GM12873 (cell line): ENCODE measurements around the gene A4GNT.

Experiments used
- TF ChIP-seq, protein P1 (sequence below): IDR thresholded peaks from 2 replicates; pipeline ENCODE4 v1.5.1; 2012; ENCODE audit warnings: low read depth, mild to moderate bottlenecking, moderate library complexity, low read length, control low read depth; ENCODE audit not compliant: insufficient read depth; ENCODE audit errors: missing control alignments

Gene A4GNT

DNA sequence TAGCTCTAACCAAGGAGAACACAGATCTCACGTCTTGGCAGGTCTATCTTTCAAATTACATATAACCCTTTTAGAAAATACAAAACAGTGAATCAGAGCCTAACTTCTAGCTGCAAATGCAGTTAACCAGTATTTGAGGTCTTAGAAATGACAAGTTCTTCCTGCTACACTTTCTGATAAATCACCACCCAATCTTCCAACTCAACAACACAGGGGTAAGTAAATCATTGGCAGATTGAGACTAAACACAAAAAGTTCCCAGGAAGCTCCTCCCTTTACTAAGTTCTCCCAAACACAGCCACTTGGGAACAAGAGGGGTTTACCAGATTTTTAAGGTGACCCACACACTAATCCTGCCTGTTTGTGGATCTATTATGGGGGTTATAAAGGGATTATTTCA, at the start of gene A4GNT:
A4GNT (minus strand) TSS at position 152 of the 400 bp plus-strand sequence. CDS start 1,134 bp downstream, outside the sequence.
- TF ChIP-seq, protein P1, sequence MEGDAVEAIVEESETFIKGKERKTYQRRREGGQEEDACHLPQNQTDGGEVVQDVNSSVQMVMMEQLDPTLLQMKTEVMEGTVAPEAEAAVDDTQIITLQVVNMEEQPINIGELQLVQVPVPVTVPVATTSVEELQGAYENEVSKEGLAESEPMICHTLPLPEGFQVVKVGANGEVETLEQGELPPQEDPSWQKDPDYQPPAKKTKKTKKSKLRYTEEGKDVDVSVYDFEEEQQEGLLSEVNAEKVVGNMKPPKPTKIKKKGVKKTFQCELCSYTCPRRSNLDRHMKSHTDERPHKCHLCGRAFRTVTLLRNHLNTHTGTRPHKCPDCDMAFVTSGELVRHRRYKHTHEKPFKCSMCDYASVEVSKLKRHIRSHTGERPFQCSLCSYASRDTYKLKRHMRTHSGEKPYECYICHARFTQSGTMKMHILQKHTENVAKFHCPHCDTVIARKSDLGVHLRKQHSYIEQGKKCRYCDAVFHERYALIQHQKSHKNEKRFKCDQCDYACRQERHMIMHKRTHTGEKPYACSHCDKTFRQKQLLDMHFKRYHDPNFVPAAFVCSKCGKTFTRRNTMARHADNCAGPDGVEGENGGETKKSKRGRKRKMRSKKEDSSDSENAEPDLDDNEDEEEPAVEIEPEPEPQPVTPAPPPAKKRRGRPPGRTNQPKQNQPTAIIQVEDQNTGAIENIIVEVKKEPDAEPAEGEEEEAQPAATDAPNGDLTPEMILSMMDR: no peak

DNA sequence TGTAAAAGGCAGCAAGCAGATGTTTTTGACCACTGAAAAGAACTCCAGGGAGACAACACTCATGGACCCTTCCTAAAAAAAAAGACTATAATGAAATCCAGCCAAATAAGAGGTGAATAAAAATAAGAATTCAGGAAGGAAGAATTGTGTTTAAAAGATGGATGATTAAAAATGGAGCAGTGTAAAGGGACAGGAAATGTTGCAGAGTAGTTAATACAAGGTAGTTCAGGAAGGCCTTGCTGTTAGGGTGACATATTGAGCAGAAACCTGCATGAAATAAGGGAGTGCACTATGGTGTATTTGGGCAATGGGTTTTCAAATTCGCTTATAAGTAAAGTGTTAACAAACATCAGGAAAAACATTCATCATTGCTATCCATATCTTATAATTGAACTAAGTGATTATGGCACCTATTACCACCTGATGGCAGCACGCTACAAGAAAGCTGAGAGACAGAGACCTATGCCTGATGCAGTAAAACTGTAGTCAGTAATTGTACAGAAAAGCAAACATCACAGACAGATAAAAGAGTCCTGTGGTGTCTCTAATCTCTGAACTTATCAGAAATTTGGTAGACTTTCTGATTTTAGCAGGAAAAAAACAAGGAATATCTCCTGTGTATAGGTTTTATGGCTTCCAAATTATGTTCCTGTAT, 48.3 kb upstream of the A4GNT start:
- TF ChIP-seq, protein P1: peak; percentile 63

DNA sequence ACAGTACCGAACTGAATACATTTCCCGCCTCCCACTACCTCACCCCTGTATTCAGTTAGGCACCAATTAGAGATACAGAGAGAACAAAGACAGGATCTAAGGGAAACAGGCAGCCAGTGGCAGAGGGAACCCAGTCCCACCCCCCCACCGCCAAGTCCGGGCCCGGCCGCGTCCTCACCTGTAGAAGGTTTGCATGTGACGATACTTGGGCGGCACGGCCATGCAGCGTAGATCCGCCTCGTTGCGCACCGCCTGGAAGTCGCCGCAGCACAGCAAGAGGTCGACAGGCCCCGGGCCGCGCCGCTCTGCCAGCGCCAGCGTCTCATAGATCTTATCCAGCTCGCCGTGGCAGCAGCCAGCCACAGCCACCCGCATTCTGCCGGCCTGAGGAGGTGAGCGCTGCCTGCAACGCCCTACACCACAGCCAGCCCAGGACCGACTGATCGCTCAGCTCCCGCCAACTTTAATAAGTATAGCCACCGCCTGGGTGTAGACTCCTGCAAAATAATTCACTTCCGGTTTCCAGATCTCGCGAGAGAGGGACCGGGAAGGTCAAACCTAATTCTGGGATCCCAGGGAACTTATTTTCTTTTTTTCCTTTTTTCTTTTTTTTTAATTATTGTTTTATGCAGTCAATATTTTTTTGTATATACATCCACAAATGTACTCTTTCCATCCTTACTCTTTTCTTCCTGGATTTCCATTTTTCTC, 42.4 kb upstream of the A4GNT start, which contains the start of gene DBR1:
DBR1 (minus strand) TSS at position 501 of the 711 bp plus-strand sequence; CDS start at position 375, 126 bp downstream.
- TF ChIP-seq, protein P1: no peak

DNA sequence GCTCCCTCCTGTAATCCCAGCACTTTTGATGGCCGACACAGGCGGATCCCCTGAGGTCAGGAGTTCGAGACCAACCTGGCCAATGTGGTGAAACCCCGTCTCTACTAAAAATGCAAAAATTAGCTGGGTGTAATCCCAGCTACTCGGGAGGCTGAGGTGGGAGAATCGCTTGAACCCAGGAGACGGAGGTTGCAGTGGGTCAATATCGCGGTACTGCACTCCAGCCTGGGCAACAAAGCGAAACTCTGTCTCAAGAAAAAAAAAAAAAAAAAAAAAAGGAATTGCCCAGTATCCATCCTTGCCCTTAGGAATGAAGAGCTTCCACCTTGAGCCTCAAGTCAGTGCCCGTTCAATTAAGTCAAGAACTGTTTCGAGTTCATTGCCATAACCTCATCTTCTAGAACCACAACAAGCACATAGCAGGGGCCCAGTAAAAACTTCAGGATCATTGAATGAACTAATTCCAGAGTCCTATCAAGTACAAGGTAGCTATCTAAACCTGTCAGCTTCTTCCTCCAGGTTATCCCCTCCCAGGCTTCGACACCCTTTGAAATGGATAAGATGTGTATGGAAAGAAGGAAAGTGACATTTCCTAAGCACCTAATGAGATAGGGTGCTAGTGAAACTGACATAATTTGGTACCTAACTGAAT, 41.7 kb upstream of the A4GNT start:
- TF ChIP-seq, protein P1: no peak

DNA sequence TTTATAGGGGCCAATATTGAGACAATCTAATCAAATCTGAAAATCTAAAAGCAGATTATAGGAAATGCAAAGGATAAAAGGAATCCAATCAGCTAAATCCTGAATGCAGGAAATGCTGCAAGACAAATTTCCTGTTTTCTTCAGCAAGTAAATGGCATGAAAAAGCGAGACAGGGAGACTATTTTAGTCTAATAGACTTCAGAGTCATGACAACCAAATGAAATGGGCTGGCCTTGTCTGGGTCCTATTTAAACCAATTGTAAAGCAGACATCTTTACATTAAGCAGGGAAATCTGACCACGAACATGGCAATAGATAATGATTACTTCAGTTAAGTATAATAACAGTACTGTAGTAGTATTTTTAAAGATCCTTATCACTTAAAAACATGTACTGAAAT, 40.4 kb upstream of the A4GNT start:
- TF ChIP-seq, protein P1: no peak

DNA sequence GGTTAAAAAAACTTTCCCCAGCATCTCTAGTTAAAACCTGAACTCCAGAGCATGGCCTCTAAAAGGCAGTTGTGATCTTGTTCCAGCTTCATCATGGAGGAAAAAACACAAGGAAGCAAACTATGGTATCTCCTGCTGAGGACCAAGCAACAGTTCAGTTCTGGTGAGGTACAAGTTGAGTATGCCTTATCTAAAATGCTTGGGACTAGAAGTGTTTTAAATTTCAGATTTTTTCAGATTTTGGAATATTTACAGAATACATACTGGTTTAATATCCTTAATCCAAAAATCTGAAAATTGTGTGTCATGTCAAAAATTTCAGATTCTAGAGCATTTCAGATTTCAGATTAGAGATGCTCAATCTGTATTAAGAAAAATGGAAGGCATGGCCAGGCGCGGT, 32.9 kb upstream of the A4GNT start:
- TF ChIP-seq, protein P1: no peak

DNA sequence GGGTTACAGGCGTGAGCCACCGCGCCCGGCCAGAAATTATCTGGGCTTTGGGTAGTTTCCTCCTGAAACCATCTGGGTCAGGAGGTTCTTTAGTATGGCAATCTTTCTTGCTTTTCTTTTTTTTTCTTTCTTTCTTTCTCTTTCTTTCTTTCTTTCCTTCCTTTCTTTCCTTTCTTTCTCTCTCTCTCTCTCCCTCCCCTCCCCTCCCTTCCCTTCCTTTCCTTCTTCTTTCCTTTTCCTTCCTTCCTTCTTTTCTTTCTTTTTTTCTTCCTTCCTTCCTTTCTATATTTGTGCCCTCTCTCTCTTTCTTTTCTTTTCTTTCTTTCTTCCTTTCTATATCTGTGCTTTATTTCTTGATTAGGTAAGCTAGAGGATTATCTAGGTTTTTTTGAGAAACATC, 25.6 kb upstream of the A4GNT start:
- TF ChIP-seq, protein P1: no peak
